Kidney (tissue), 14 donors: Measurements from ENCODE around the gene LPCAT1. TPM values are rescaled to one million over a fixed set of nuclear protein-coding genes. Genes with fewer than 3 reads are reported as not detected.

Source experiments
- DNase-seq, 5 donors: peaks; one replicate each; pipeline ENCODE4 v3.0.0-alpha.2; 2013 to 2020
- FAIRE-seq: peaks from 2 replicates; lab custom pipeline; 2012; peaks lifted over from hg19 to GRCh38; lab: Jason Lieb, UNC
- H3K27ac ChIP-seq, 2 donors: one replicate each; pipeline ENCODE4 v1.7.0; 2013; ENCODE audit warnings: low read depth in 2 of 2, low read length in 2 of 2, inconsistent platforms in 1 of 2
- H3K27me3 ChIP-seq: one replicate; pipeline ENCODE4 v1.7.1; 2013; ENCODE audit warnings: low read length, inconsistent platforms; ENCODE audit not compliant: control insufficient read depth, insufficient read depth
- H3K36me3 ChIP-seq, 3 donors: one replicate each; pipeline versions ENCODE4 v1.7.0 to v1.7.1; 2013; ENCODE audit warnings: low read length in 3 of 3, control low read depth in 1 of 3, inconsistent platforms in 1 of 3; ENCODE audit not compliant: insufficient read depth in 3 of 3, control insufficient read depth in 2 of 3
- H3K4me1 ChIP-seq, 3 donors: one replicate each; pipeline versions ENCODE4 v1.7.0 to v1.7.1; 2013; ENCODE audit warnings: low read length in 3 of 3, inconsistent platforms in 1 of 3, low read depth in 1 of 3; ENCODE audit not compliant: control insufficient read depth in 2 of 3, insufficient read depth in 2 of 3
- H3K4me3 ChIP-seq, 3 donors: one replicate each; pipeline versions ENCODE4 v1.7.0 to v1.8.1; 2013; ENCODE audit warnings: low read length in 3 of 3, control low read depth in 1 of 3, inconsistent platforms in 1 of 3
- H3K9ac ChIP-seq, 3 donors: one replicate each; pipeline versions ENCODE4 v1.7.0 to v1.7.1; 2013; ENCODE audit warnings: low read length in 3 of 3, control low read depth in 1 of 3, inconsistent platforms in 1 of 3
- H3K9me3 ChIP-seq, 3 donors: one replicate each; pipeline versions ENCODE4 v1.7.0 to v1.7.1; 2013; ENCODE audit warnings: low read length in 3 of 3, control low read depth in 1 of 3, inconsistent platforms in 1 of 3; ENCODE audit not compliant: control insufficient read depth in 2 of 3, insufficient read depth in 1 of 3
- intact Hi-C: fragments of 100-400 bp; cut with DNase I; formaldehyde crosslinking; loops from one replicate; pipeline ENCODE4 v1.11.1; 2022
- polyA plus RNA-seq: library from polyadenylated mRNA; stranded (reverse); fragments of 350-450 nt; fragmentation: Illumina TruSeq; extraction: RNeasy Lipid Tissue Mini Kit (QIAGEN cat#74804); gene quantifications from one replicate; pipeline ENCODE4 v1.2.3, GENCODE V29; 2014; ENCODE audit warnings: low read depth, low replicate concordance; ENCODE audit not compliant: insufficient read depth
- total RNA-seq: library from RNA; stranded (reverse); fragmentation: NEBNext Ultra II Directional; extraction: Animal tissue kit (Norgen Biotek cat#: 25700); gene quantifications from one replicate; pipeline ENCODE4 v1.2.1, GENCODE V29; 2021
- TF ChIP-seq, protein P1 (sequence below): IDR thresholded peaks from 3 replicates; pipeline ENCODE4 v1.5.1; 2012; ENCODE audit warnings: mild to moderate bottlenecking, moderate library complexity, borderline replicate concordance; ENCODE audit not compliant: insufficient read depth; ENCODE audit errors: extremely low read depth
- donor health status: control.
- donor health status: control.
- donor health status: control.
- donor health status: control.
- donor health status: control.
- donor health status: DM: yes; HTN: yes; CAD: no.
- donor health status: Normal renal cell carcinoma (clear cell type).

The LPCAT1 gene
- total and polyA plus RNA-seq, 2 donors from 2014 or later: 22.2 to 46.5 TPM

DNA sequence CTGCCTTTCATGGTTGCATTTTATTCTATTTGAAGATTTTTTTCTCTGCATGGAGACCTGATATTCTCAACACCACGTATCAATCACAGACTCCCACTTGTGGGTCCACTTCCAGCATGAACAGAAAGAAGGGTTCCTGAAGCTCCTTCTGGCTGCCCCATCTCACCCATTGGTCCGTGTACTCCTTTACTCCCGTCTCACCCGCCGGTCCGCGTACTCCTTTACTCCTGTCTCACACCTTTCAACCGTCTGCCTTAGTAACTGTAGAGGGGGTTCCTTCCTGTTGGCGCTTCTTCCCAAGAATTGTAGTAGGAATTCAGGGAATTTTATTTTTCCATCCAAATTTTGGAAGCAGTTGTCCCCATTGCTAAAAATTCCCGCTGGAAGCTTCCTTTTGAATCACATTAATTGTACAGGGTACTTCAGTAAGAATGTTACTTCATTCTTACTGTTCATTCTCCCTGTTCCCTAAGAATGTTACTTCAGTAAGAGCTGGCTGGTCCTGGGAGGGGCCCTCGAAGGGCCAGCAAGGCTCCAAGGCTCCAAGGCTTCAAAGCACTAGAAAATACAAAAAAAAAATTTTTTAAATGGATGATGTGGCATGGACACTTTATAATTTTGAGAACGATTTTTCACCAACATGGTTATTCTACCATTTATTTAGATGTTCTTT lies 3.9 kb upstream of the LPCAT1 start:
- DNase-seq: peak in 2 of 5 donors; percentile 13 to 28
- Histone ChIP-seq H3K4me1 (peaks cover 0 to 5% (median 0%) of the 10 kb centered on the region in 3 donors), H3K4me3 (no peak overlapping the region), H3K27ac (no peak overlapping the region), H3K27me3 (no peaks in the 10 kb centered on the region), H3K9ac (no peak overlapping the region), H3K36me3 (no peaks in the 10 kb centered on the region), H3K9me3 (no peaks in the 10 kb centered on the region)
- TF ChIP-seq, protein P1, sequence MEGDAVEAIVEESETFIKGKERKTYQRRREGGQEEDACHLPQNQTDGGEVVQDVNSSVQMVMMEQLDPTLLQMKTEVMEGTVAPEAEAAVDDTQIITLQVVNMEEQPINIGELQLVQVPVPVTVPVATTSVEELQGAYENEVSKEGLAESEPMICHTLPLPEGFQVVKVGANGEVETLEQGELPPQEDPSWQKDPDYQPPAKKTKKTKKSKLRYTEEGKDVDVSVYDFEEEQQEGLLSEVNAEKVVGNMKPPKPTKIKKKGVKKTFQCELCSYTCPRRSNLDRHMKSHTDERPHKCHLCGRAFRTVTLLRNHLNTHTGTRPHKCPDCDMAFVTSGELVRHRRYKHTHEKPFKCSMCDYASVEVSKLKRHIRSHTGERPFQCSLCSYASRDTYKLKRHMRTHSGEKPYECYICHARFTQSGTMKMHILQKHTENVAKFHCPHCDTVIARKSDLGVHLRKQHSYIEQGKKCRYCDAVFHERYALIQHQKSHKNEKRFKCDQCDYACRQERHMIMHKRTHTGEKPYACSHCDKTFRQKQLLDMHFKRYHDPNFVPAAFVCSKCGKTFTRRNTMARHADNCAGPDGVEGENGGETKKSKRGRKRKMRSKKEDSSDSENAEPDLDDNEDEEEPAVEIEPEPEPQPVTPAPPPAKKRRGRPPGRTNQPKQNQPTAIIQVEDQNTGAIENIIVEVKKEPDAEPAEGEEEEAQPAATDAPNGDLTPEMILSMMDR: no peak
- intact Hi-C loops: no loop called here
- no peak for FAIRE-seq

DNA sequence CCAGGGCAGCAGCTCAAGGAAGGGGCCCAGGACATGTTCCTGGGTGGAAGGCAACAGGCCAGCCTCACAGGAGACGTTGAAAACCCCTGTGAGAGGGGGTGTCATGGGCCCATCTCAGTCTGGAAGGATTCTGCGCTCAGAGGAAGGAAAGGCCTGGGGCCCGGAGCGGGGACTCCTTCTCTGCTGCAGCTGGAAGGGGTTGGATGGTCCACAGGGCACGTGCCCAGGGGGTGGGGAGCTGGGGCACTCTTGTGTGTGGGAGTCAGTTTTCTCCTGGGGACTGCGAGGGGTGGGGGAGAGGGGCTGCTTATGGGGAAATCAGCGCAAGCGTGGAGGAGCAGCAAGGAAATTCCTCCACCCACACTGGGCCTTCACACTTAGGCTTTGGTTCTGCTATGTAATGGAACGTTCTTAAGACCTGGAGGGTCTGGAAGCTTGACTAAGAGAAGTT lies 2.9 kb upstream of the LPCAT1 start:
- no peaks in the 10 kb centered on the region for H3K9me3 ChIP-seq
- FAIRE-seq (no peak), DNase-seq (peak in 2 of 5 donors; percentile 22 to 61)
- no peak overlapping the region for H3K9ac ChIP-seq
- no peaks in the 10 kb centered on the region for H3K27me3 ChIP-seq
- no peak overlapping the region for H3K27ac ChIP-seq
- H3K4me1 ChIP-seq: peaks cover 0 to 7% (median 0%) of the 10 kb centered on the region in 3 donors
- TF ChIP-seq, protein P1: no peak
- intact Hi-C loops: no loop called here
- no peaks in the 10 kb centered on the region for H3K36me3 ChIP-seq
- no peak overlapping the region for H3K4me3 ChIP-seq

DNA sequence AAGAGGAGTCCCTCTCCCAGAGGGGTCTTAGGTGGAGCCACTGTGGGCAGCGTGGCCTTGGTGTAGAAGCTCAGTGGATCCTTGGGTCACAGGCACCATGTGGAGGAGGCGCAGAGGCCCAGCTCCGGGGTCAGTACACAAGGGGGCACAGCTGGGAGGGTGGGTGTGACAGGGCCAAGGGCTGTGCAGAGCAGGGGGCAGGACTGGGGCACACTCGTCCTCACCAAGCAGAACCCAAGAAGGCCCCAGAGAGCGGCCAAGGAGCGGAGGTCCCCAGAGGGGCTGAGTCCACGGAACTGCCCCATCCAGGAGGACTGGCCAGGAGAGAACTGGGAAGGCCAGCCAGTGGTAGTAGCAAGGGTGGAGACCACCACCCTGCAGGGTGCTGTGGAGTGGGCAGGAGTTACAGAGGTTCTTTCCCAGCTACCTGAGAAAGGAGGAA lies 2.5 kb upstream of the LPCAT1 start:
- TF ChIP-seq, protein P1: no peak
- Histone ChIP-seq H3K27ac (no peak overlapping the region), H3K4me1 (peaks cover 0 to 7% (median 0%) of the 10 kb centered on the region in 3 donors), H3K4me3 (no peak overlapping the region), H3K27me3 (no peaks in the 10 kb centered on the region), H3K9ac (no peak overlapping the region), H3K36me3 (no peaks in the 10 kb centered on the region), H3K9me3 (no peaks in the 10 kb centered on the region)
- FAIRE-seq (no peak), DNase-seq (peak in 2 of 5 donors; percentile 37 to 71)
- intact Hi-C loops: no loop called here
